Measurements from ENCODE around the gene PRPF4.

GRCh38 chr9:113316030-113316429 is 40.6 kb downstream of the PRPF4 start:
- TF ChIP-seq CTCF (conservative IDR thresholded peaks at IDR 0.05; ENCODE audit: low read length) (no peak), EZH2phosphoT487 (IDR thresholded peaks at IDR 0.05; ENCODE audit: borderline replicate concordance) (no peak)
